ENCODE data around the gene TIAM1. TPM values are rescaled to one million over a fixed set of nuclear protein-coding genes. Genes with fewer than 3 reads are reported as not detected.

The TIAM1 gene
- total RNA-seq, 4 donors from 2014 or later = 2.6 to 11.0 (median 6.9) TPM

DNA sequence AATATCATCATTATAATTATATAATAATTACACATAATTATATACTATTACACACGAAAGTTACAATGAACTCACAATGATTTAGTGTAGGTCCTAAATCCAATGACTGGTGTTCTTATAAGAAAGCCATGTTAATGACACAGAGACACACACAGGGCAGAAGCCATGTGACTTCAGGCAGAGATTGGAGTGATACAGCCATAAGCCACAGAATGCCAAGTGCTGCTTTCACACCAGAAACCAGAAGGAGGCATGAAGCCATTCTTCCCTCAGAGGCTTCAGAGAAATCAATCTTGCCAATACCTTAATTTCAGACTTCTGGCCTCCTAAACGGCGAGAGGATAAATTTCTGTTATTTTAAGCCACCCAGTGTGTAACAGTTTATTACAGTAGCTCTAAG lies 158.4 kb downstream of the TIAM1 start:
- no peaks in the 10 kb centered on the region for H3K36me3 ChIP-seq
- H3K9me3 ChIP-seq = no peaks in the 10 kb centered on the region
- no peak overlapping the region for H3K4me3 ChIP-seq
- no peak overlapping the region for H3K27ac ChIP-seq
- ATAC-seq = no peak
- WGBS, 2 donors (ENCODE audit: low coverage in 1 of 2) = 75 to 79% methylated on average over 2 to 3 of the region's 3 CpGs
- TF ChIP-seq, protein P1, sequence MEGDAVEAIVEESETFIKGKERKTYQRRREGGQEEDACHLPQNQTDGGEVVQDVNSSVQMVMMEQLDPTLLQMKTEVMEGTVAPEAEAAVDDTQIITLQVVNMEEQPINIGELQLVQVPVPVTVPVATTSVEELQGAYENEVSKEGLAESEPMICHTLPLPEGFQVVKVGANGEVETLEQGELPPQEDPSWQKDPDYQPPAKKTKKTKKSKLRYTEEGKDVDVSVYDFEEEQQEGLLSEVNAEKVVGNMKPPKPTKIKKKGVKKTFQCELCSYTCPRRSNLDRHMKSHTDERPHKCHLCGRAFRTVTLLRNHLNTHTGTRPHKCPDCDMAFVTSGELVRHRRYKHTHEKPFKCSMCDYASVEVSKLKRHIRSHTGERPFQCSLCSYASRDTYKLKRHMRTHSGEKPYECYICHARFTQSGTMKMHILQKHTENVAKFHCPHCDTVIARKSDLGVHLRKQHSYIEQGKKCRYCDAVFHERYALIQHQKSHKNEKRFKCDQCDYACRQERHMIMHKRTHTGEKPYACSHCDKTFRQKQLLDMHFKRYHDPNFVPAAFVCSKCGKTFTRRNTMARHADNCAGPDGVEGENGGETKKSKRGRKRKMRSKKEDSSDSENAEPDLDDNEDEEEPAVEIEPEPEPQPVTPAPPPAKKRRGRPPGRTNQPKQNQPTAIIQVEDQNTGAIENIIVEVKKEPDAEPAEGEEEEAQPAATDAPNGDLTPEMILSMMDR (IDR thresholded peaks at IDR 0.05) = no peak
- TF ChIP-seq EP300 (IDR thresholded peaks at IDR 0.05) (no peak), POLR2AphosphoS5 (IDR thresholded peaks at IDR 0.05) (no peak), POLR2A (IDR thresholded peaks at IDR 0.05) (no peak)
- H3K4me1 ChIP-seq = no peaks in the 10 kb centered on the region
- H3K27me3 ChIP-seq = no peaks in the 10 kb centered on the region

DNA sequence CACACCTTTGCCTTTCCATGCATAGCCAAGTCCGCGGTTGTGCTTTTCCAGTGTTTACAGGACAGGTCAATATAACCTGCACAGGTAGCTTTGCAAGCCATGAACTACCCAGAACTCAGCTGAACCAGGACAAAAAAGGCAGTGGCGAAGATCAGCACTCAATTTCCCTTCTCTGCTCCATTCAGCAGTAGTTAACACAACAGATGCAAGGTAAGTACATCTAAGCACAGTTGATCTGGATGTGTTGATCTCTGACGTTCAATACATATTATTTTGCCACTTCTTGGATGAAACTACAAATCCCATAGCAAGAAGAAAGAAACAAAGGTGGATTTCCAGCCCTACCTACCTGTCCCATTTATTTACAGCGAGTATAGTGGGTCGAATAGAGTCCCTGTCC lies 159.2 kb downstream of the TIAM1 start:
- Histone ChIP-seq H3K4me1 (no peaks in the 10 kb centered on the region), H3K9me3 (no peaks in the 10 kb centered on the region), H3K36me3 (no peaks in the 10 kb centered on the region), H3K4me3 (no peak overlapping the region), H3K27me3 (no peaks in the 10 kb centered on the region), H3K27ac (no peak overlapping the region)
- no peak for TF ChIP-seq POLR2A (IDR thresholded peaks at IDR 0.05)
- TF ChIP-seq POLR2AphosphoS5 (IDR thresholded peaks at IDR 0.05) = no peak
- no peak for TF ChIP-seq EP300 (IDR thresholded peaks at IDR 0.05)
- TF ChIP-seq, protein P1 (IDR thresholded peaks at IDR 0.05) = no peak
- ATAC-seq = no peak
- 95 to 97% methylated on average over 4 to 6 of the region's 6 CpGs for WGBS, 2 donors (ENCODE audit: low coverage in 1 of 2)

DNA sequence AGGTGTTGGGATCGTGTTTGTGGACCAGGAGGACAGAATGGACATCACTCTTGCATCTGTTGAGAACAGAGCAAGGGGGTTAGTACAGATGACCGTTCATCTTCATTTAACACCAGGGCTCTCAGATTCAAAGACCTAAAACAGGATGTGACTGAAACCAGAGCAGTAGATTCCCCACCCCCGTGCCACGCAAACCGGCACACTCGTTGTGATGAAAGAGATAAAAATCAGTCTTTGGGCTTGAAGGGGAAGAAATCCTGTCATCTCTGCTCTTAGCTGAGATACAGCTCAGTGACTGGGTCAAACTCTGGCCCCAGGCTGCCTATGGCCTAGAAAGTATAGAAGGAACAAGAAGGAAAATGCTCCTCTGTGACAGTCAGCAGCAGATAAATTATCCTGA lies 159.6 kb downstream of the TIAM1 start:
- H3K4me3 ChIP-seq = no peak overlapping the region
- no peak for ATAC-seq
- H3K27me3 ChIP-seq = no peaks in the 10 kb centered on the region
- no peak for TF ChIP-seq POLR2A (IDR thresholded peaks at IDR 0.05)
- TF ChIP-seq POLR2AphosphoS5 (IDR thresholded peaks at IDR 0.05) = no peak
- no peak for TF ChIP-seq EP300 (IDR thresholded peaks at IDR 0.05)
- TF ChIP-seq, protein P1 (IDR thresholded peaks at IDR 0.05) = no peak
- WGBS, 2 donors (ENCODE audit: low coverage in 1 of 2) = 69 to 73% methylated on average over 5 of the region's 6 CpGs
- no peaks in the 10 kb centered on the region for H3K36me3 ChIP-seq
- no peaks in the 10 kb centered on the region for H3K9me3 ChIP-seq
- no peaks in the 10 kb centered on the region for H3K4me1 ChIP-seq
- H3K27ac ChIP-seq = no peak overlapping the region

DNA sequence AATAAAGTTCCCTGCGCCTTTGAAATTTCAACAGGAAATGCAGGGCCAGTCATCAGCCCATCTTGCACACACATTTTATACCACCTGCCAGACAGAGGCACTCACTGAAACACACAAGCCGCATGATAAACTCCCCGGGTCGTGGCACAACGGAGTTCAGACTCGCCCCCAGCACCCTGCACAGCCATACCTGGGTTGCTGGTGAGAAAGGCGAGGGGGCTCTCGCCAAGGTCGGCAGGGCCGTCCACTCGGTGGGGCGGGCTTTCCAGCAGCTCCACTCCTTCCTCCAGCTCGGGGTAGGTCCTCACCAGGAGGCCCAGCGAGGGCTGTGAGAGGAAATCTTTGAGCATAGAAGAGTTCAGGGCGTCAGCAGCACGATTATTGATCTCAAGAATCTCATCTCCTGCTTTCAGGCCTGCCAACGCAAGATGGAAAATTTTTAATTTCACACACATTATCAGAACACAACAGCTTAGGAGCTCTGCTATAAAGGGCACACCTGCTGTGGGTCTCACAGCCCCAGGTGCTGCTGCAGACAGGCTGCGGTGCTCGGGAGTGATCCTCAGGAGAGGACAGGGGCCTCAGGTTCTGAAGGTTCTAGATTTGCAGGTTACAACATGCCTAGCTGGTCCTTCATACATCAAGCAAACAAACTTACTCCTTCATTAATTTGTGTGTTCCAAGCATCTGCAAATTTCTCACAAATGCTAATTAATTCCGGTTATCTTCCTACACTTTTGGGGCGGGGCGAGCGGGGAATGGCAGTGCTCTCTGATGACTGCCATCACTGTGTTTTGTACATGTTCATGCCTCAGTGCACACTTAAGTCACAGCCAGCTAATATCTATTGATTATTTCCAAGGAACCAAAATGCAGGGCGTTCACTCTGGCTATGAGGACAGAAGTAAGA lies 161.6 kb downstream of the TIAM1 start:
- TF ChIP-seq POLR2A (IDR thresholded peaks at IDR 0.05) = no peak
- no peak for TF ChIP-seq EP300 (IDR thresholded peaks at IDR 0.05)
- no peak for TF ChIP-seq POLR2AphosphoS5 (IDR thresholded peaks at IDR 0.05)
- TF ChIP-seq, protein P1 (IDR thresholded peaks at IDR 0.05) = no peak
- Histone ChIP-seq H3K4me1 (no peaks in the 10 kb centered on the region), H3K4me3 (no peak overlapping the region), H3K36me3 (no peaks in the 10 kb centered on the region), H3K27ac (no peak overlapping the region), H3K9me3 (no peaks in the 10 kb centered on the region), H3K27me3 (no peaks in the 10 kb centered on the region)
- ATAC-seq = no peak
- WGBS, 2 donors (ENCODE audit: low coverage in 1 of 2) = 76 to 94% methylated on average over 6 to 8 of the region's 24 CpGs

Measured in gastroesophageal sphincter (tissue), 4 donors.